CD4-positive, CD25-positive, alpha-beta regulatory T cell (primary cell): ENCODE data around the gene SPATA25. TPM values are rescaled to one million over a fixed set of nuclear protein-coding genes. Genes with fewer than 3 reads are reported as not detected.

Source experiments
- ATAC-seq, 2 donors: fragments of 150-1000 bp; cut with Tn5 transposase; one replicate each; pipeline ENCODE4 v1.10.0; 2021; ENCODE audit warnings: low read depth in 2 of 2, moderate number of reproducible peaks in 2 of 2, moderate library complexity in 1 of 2
- DNase-seq, 3 donors: peaks; one replicate each; pipeline versions ENCODE4 v3.0.0 to v3.0.0-alpha.2; 2012 to 2022; ENCODE audit warnings: mixed read lengths in 1 of 3
- H3K27ac ChIP-seq: one replicate; pipeline ENCODE4 v1.7.0; 2013; ENCODE audit warnings: mild to moderate bottlenecking, low read length; ENCODE audit not compliant: insufficient read depth, poor library complexity, severe bottlenecking
- H3K27me3 ChIP-seq: one replicate; pipeline ENCODE4 v1.7.0; 2013; ENCODE audit warnings: low read length; ENCODE audit not compliant: control insufficient read depth, insufficient read depth
- H3K36me3 ChIP-seq: one replicate; pipeline ENCODE4 v1.7.0; 2013; ENCODE audit warnings: mild to moderate bottlenecking, low read length, moderate library complexity; ENCODE audit not compliant: control insufficient read depth, insufficient read depth
- H3K4me1 ChIP-seq: 2 replicates; pipeline ENCODE4 v1.7.0; 2013; ENCODE audit warnings: mild to moderate bottlenecking, low read length; ENCODE audit not compliant: insufficient read depth, control insufficient read depth, poor library complexity, severe bottlenecking
- H3K4me3 ChIP-seq: one replicate; pipeline ENCODE4 v1.7.0; 2013; ENCODE audit warnings: low read depth, mild to moderate bottlenecking, low read length, moderate library complexity
- H3K9me3 ChIP-seq, 2 experiments: 1 replicate in 1 of 2; 2 replicates in 1 of 2; pipeline ENCODE4 v1.7.0; 2013; ENCODE audit warnings: low read length in 2 of 2, mild to moderate bottlenecking in 1 of 2, moderate library complexity in 1 of 2; ENCODE audit not compliant: control insufficient read depth in 2 of 2
- H3K27ac Mint-ChIP-seq, 3 donors: one replicate each; pipeline ENCODE4 v1.8.0; 2020 to 2022; ENCODE audit warnings: mild to moderate bottlenecking in 3 of 3, mixed read lengths in 3 of 3, moderate library complexity in 2 of 3
- H3K27me3 Mint-ChIP-seq: one replicate; pipeline ENCODE4 v1.8.0; 2022; ENCODE audit warnings: mild to moderate bottlenecking, mixed read lengths
- H3K36me3 Mint-ChIP-seq: one replicate; pipeline ENCODE4 v1.8.0; 2020; ENCODE audit warnings: mixed read lengths
- H3K4me1 Mint-ChIP-seq, 4 donors: one replicate each; pipeline ENCODE4 v1.8.0; 2020 to 2022; ENCODE audit warnings: mixed read lengths in 4 of 4, mild to moderate bottlenecking in 1 of 4
- H3K4me3 Mint-ChIP-seq, 4 donors: one replicate each; pipeline ENCODE4 v1.8.0; 2020 to 2022; ENCODE audit warnings: mild to moderate bottlenecking in 4 of 4, mixed read lengths in 4 of 4, moderate library complexity in 3 of 4
- H3K9me3 Mint-ChIP-seq, 7 donors: one replicate each; pipeline ENCODE4 v1.8.0; 2020 to 2022; ENCODE audit warnings: mixed read lengths in 7 of 7, mild to moderate bottlenecking in 3 of 7, moderate library complexity in 2 of 7
- polyA plus RNA-seq, 4 donors: library from polyadenylated mRNA; unstranded; fragments of 300-500 nt; fragmentation: Illumina TruSeq; gene quantifications; one replicate each; pipeline ENCODE4 v1.2.3, GENCODE V29; 2021
- total RNA-seq: library from RNA; stranded (reverse); gene quantifications from one replicate; pipeline ENCODE4 v1.2.3, GENCODE V29; 2022

SPATA25 gene
- total and polyA plus RNA-seq, 5 donors from 2014 or later: 0.54 TPM; not detected in 4

DNA sequence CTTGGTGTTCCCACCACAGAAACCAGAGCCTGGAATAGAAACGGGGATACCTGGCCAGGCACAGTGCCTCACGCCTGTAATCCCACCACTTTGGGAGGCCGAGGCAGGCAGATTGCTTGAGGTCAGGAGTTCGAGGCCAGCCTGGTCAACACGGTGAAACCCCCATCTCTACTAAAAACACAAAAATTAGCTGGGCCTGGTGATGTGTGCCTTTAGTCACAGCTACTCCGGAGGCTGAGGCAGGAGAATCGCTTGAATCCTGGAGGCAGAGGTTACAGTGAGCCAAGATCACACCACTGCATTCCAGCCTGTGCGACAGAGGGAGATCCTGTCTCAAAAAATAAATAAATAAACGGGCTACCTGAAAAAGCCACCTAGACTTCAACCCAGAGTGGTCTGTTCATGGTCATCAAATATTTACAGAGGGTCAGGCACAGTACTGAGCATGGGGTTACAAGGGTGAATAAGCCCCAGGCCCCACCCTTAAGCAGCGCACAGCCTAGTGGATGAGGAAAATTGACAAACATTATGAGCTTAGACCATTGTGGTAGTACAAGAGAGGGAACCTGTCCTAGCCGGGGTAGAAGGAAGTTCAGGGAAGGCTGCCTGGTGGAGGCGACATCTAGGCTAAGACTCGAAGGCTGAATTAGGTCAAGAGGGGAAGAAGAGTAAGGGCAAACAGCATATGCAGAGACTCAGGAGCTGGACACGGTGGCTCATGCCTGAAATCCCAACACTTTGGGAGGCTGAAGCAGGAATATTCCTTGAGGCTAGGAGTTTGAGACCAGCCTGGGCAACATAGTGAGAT, 39.9 kb upstream of the SPATA25 start:
- Histone ChIP-seq H3K4me3 (no peak overlapping the region), H3K27ac (no peak overlapping the region), H3K4me1 (no peaks in the 10 kb centered on the region), H3K9me3 (no peaks in the 10 kb centered on the region), H3K36me3 (no peaks in the 10 kb centered on the region), H3K27me3 (no peaks in the 10 kb centered on the region)
- Mint-ChIP-seq H3K36me3 (no peaks in the 10 kb centered on the region), H3K9me3 (no peaks in the 10 kb centered on the region), H3K4me1 (no peaks in the 10 kb centered on the region), H3K27ac (peak overlapping the region in 2 of 3 donors; percentile 53 to 86), H3K4me3 (no peak overlapping the region), H3K27me3 (peaks cover 9% of the 10 kb centered on the region)
- ATAC-seq (no peak), DNase-seq (no peak)

DNA sequence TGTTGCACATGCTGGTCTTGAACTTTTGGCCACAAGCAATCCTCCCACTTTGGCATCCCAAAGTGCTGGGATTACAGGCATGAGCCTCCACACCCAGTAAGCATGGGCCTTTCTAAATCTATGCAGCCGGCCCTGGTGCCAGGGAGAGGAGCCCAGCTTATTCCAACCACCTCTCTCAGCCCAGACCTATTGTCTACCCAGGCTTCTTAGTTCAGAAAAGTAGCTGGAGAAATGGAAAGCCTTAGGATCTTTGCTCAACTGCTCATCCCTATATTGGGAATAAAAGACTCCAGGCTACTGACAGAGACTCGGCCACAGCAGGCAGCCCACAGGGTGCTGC, 39.3 kb upstream of the SPATA25 start:
- Mint-ChIP-seq H3K27me3 (peaks cover 11% of the 10 kb centered on the region), H3K36me3 (no peaks in the 10 kb centered on the region), H3K9me3 (no peaks in the 10 kb centered on the region), H3K4me1 (no peaks in the 10 kb centered on the region), H3K27ac (no peak overlapping the region), H3K4me3 (no peak overlapping the region)
- DNase-seq (no peak), ATAC-seq (no peak)
- H3K4me1 ChIP-seq: no peaks in the 10 kb centered on the region
- no peak overlapping the region for H3K27ac ChIP-seq
- no peaks in the 10 kb centered on the region for H3K9me3 ChIP-seq
- H3K36me3 ChIP-seq: no peaks in the 10 kb centered on the region
- H3K27me3 ChIP-seq: no peaks in the 10 kb centered on the region
- H3K4me3 ChIP-seq: no peak overlapping the region

DNA sequence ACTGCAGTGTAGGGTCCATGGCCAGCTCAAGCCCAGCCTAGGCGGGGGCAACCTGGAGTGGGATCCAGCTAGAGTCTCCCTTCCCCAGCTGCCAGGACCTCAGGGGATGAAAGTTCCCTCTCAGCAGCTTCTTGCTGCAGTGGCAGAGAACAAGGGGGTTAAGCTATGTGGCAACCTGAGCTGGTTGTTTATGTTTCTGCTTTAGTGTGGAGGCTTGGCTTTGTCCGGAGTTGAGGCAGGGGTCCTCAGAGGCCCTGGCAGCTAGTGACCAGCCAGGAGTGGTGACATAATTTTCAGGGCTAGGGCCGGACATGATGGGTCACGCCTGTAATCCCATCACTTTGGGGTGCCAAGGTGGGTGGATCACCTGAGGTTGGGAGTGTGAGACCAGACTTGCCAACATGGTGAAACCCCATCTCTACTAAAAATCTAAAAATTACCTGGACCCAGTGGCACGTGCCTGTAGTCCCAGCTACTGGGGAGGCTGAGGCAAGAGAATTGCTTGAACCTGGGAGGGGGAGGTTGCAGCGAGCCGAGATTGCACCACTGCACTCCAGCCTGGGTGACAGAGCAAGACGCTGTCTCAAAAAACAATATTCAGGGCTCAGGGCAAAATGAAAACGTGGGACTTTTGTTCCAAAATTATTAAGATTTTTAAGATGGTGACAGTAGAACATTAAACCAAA, 38.5 kb upstream of the SPATA25 start:
- Histone ChIP-seq H3K4me1 (no peaks in the 10 kb centered on the region), H3K9me3 (no peaks in the 10 kb centered on the region), H3K27ac (no peak overlapping the region), H3K27me3 (no peaks in the 10 kb centered on the region), H3K4me3 (no peak overlapping the region), H3K36me3 (no peaks in the 10 kb centered on the region)
- Mint-ChIP-seq H3K27me3 (peaks cover 18% of the 10 kb centered on the region), H3K36me3 (no peaks in the 10 kb centered on the region), H3K9me3 (no peaks in the 10 kb centered on the region), H3K4me1 (no peaks in the 10 kb centered on the region), H3K4me3 (no peak overlapping the region), H3K27ac (no peak overlapping the region)
- no peak for DNase-seq
- ATAC-seq: no peak

DNA sequence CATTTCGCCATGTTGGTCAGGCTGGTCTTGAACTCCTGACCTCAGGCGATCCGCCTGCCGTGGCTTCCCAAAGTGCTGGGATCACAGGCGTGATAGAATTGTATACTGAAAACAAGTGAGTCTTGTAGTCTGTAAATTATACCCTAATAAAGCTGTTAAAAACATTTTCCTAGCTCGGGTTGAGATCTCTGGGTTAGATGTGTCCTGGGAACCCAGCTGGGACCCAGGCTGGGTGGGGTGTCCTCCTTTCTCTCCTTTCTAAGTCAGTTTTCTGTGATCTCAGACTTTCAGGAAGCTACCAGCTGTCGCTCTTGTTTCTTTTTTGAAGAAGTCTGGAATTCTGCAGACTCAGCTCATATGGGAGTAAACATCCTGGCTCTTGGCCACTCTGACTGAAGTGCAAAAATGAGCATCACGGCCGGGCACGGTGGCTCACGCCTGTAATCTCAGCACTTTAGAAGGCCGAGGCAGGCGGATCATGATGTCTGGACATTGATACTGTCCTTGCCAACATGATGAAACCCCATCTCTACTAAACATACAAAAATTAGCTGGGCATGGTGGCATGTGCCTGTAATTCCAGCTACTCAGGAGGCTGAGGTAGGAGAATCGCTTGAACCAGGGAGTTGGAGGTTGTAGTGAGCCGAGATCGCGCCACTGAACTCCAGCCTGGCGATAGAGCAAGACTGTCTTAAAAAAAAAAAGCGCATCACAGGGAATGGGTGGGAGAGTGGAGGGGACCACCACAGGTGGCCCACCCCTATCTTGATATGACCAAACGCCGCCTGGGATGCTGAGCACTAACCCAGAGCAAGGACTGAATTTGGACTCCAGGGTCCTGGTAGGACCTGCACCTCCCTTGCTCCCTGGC, 37.2 kb upstream of the SPATA25 start:
- Histone ChIP-seq H3K36me3 (no peaks in the 10 kb centered on the region), H3K9me3 (no peaks in the 10 kb centered on the region), H3K4me3 (no peak overlapping the region), H3K27me3 (no peaks in the 10 kb centered on the region), H3K27ac (no peak overlapping the region), H3K4me1 (no peaks in the 10 kb centered on the region)
- ATAC-seq (no peak), DNase-seq (no peak)
- Mint-ChIP-seq H3K4me3 (peak overlapping the region in 1 of 4 donors; percentile 66), H3K27me3 (peaks cover 30% of the 10 kb centered on the region), H3K4me1 (no peaks in the 10 kb centered on the region), H3K36me3 (no peaks in the 10 kb centered on the region), H3K27ac (no peak overlapping the region), H3K9me3 (no peaks in the 10 kb centered on the region)

DNA sequence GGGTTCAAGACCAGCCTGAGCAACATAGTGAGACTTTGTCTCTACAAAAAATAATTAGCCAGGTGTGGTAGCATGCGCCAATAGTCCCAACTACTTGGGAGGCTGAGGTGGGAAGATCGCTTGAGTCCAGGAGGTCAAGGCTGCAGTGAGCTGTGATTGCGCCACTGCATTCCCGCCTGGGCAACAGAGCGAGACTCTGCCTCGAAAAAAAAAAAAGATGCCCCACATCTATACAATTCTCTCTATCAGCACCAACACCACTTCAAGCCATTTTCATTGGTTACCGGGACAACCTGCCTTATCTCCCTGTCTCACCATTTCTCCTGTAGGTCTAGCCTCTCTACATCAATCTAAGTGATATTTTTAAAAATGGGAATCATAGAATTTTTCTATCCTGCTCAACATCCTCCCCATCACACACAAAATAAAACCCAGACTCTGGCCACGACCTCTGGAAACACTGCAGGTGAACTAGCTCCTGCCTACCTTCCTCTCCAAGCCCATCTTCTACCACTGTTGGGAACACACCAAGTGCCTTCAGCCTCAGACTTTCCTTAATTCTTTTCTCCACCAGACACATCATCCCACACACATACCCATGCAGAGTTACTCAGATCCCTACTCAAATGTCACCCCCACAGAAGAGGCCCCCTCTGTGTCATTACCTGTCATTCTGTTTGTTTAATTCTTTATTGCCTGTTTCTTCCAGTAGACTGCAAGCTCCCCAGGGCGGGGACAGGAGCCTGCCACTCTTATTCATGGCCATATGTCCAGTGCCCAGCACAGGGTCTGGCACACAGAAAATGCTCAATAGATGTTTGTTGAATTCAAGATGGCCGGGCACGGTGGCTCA, 34.1 kb upstream of the SPATA25 start:
- Mint-ChIP-seq H3K27ac (no peak overlapping the region), H3K4me3 (no peak overlapping the region), H3K9me3 (no peaks in the 10 kb centered on the region), H3K4me1 (no peaks in the 10 kb centered on the region), H3K27me3 (peaks cover 43% of the 10 kb centered on the region), H3K36me3 (no peaks in the 10 kb centered on the region)
- no peaks in the 10 kb centered on the region for H3K4me1 ChIP-seq
- no peak overlapping the region for H3K27ac ChIP-seq
- ATAC-seq: no peak
- DNase-seq: no peak
- no peaks in the 10 kb centered on the region for H3K36me3 ChIP-seq
- H3K9me3 ChIP-seq: no peaks in the 10 kb centered on the region
- no peak overlapping the region for H3K4me3 ChIP-seq
- H3K27me3 ChIP-seq: no peaks in the 10 kb centered on the region

DNA sequence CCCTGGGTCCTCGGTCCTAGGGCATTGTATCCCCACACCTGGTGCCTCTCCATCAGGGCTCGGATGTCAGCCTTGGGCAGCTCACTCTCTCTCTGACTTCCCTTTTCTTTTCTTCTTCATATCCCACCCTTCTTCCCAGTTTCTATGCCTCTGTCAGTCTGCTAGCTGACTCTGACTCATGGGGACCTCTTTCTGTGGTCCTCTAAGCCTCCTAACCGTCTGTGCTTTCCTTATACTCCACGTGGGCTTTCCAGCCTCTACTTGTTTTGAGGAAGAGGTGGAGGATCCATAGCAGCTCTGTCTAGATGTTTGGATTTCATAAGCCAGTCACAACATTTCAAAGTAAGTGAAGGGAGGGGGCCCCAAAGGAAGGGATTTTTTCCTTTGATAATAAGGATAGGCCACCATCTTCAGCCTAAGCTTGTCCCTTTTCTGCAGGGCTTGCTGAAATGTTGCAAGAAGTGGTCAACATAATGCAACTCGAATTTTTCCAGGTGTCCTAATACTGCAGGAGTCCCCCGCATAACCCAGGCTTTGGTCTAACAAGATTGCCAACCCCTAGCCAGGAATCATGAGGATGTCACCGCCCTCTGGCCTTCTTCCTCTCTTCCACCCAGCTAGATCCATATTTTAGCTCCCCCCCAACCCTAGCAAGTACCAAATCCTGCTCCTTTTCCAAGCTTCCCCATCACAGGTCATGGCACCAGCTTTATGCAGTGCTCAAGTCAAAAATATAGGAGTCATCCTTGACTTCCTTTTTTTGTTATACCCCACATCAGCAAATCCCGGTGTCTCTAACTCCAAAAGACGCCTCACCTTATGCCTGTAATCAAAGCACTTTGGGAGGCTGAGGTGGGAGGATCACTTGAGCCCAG, 33.3 kb upstream of the SPATA25 start:
- H3K9me3 Mint-ChIP-seq: no peaks in the 10 kb centered on the region
- Histone ChIP-seq H3K9me3 (no peaks in the 10 kb centered on the region), H3K4me1 (no peaks in the 10 kb centered on the region), H3K36me3 (no peaks in the 10 kb centered on the region), H3K27me3 (no peaks in the 10 kb centered on the region), H3K4me3 (no peak overlapping the region), H3K27ac (no peak overlapping the region)
- no peak overlapping the region for H3K4me3 Mint-ChIP-seq
- H3K36me3 Mint-ChIP-seq: no peaks in the 10 kb centered on the region
- no peak overlapping the region for H3K27ac Mint-ChIP-seq
- ATAC-seq: no peak
- H3K27me3 Mint-ChIP-seq: peaks cover 52% of the 10 kb centered on the region
- H3K4me1 Mint-ChIP-seq: no peaks in the 10 kb centered on the region
- DNase-seq: no peak
